Hepatocyte (in vitro differentiated cells): Measurements from ENCODE around the gene NDUFV2. TPM values are rescaled to one million over a fixed set of nuclear protein-coding genes. Genes with fewer than 3 reads are reported as not detected.

Experiments used
- DNase-seq: peaks from one replicate; pipeline ENCODE4 v3.0.0-alpha.2; 2016; ENCODE audit warnings: low spot score
- H2AFZ ChIP-seq: fragments of 200-600 bp; sonication (generic); 2 replicates; pipeline ENCODE4 v1.6.0; 2016; ENCODE audit warnings: antibody characterized with exemption, mild to moderate bottlenecking
- H3K27ac ChIP-seq: fragments of 200-600 bp; sonication (generic); 2 replicates; pipeline ENCODE4 v1.5.1; 2016; ENCODE audit warnings: mild to moderate bottlenecking
- H3K27me3 ChIP-seq: fragments of 200-600 bp; sonication (generic); 2 replicates; pipeline ENCODE4 v1.6.1; 2016
- H3K36me3 ChIP-seq: fragments of 200-600 bp; sonication (generic); replicated peaks from 2 replicates; pipeline ENCODE4 v1.5.1; 2016; ENCODE audit warnings: low read depth; ENCODE audit not compliant: insufficient read depth
- H3K4me1 ChIP-seq: fragments of 200-600 bp; sonication (generic); 2 replicates; pipeline ENCODE4 v1.5.1; 2016; ENCODE audit warnings: mild to moderate bottlenecking, moderate library complexity; ENCODE audit not compliant: insufficient read depth
- H3K4me2 ChIP-seq: fragments of 200-600 bp; sonication (generic); 2 replicates; pipeline ENCODE4 v1.6.0; 2016
- H3K4me3 ChIP-seq: fragments of 200-600 bp; sonication (generic); 2 replicates; pipeline ENCODE4 v1.5.1; 2016; ENCODE audit warnings: mild to moderate bottlenecking
- H3K79me2 ChIP-seq: fragments of 200-600 bp; sonication (generic); 2 replicates; pipeline ENCODE4 v1.6.0; 2017; ENCODE audit warnings: mild to moderate bottlenecking
- H3K9me2 ChIP-seq: fragments of 200-600 bp; sonication (generic); replicated peaks from 2 replicates; pipeline ENCODE4 v1.6.0; 2017; ENCODE audit warnings: mild to moderate bottlenecking; ENCODE audit not compliant: insufficient read depth
- H3K9me3 ChIP-seq: fragments of 200-600 bp; sonication (generic); 2 replicates; pipeline ENCODE4 v1.5.1; 2016; ENCODE audit warnings: low read depth, mild to moderate bottlenecking
- H4K20me1 ChIP-seq: fragments of 200-600 bp; sonication (generic); 2 replicates; pipeline ENCODE4 v1.6.0; 2016; ENCODE audit warnings: mild to moderate bottlenecking; ENCODE audit not compliant: insufficient read depth, poor library complexity, severe bottlenecking
- CTCF ChIP-seq: fragments of 200-600 bp; sonication (generic); IDR thresholded peaks from 2 replicates; pipeline ENCODE4 v1.5.1; 2016; ENCODE audit warnings: antibody characterized with exemption, mild to moderate bottlenecking; ENCODE audit not compliant: poor library complexity
- EZH2 ChIP-seq: fragments of 200-600 bp; sonication (generic); IDR thresholded peaks from 2 replicates; pipeline ENCODE4 v1.6.1; 2016; ENCODE audit warnings: antibody characterized with exemption, mild to moderate bottlenecking, borderline replicate concordance
- EZH2phosphoT487 ChIP-seq: fragments of 200-600 bp; sonication (generic); IDR thresholded peaks from one replicate; pipeline ENCODE4 v1.6.1; 2018; ENCODE audit warnings: antibody characterized with exemption, mild to moderate bottlenecking, low read depth, moderate library complexity; ENCODE audit not compliant: unreplicated experiment, severe bottlenecking
- whole genome bisulfite sequencing: methylation state at CpG from one replicate; pipeline ENCODE4 v1.1.6; 2016; ENCODE audit warnings: low lambda C conversion rate; ENCODE audit errors: missing lambda C conversion rate; 5-methylcytosine and 5-hydroxymethylcytosine counted together
- polyA plus RNA-seq: library from polyadenylated mRNA; unstranded; fragments of >200 nt; fragmentation: Nextera tagmentation; extraction: Ambion mirVana; gene quantifications from 2 replicates; pipeline ENCODE4 v1.2.1, GENCODE V29; 2016
- total RNA-seq: library from RNA; depleted of rRNA; stranded (reverse); fragments of >200 nt; gene quantifications from 2 replicates; pipeline ENCODE4 v1.2.3, GENCODE V29; 2014

NDUFV2 gene
- total and polyA plus RNA-seq, 2 experiments from 2014 or later: 178 to 238 TPM

GRCh38 chr18:9139400-9140039, 37.0 kb downstream of the NDUFV2 start:
- 90% methylated on average over 7 of the region's 7 CpGs for WGBS
- no peak for DNase-seq
- peaks cover 14% of the 10 kb centered on the region for H3K4me1 ChIP-seq

GRCh38 chr18:9140381-9140780, 37.9 kb downstream of the NDUFV2 start:
- H4K20me1 ChIP-seq: peaks cover 73% of the 10 kb centered on the region
- WGBS: 96% methylated on average over 2 of the region's 2 CpGs
- H3K4me3 ChIP-seq: no peak overlapping the region

More at GRCh38 chr18:9139400-9140039, 37.0 kb downstream of the NDUFV2 start:
- H3K27me3 ChIP-seq: no peaks in the 10 kb centered on the region
- H4K20me1 ChIP-seq: peaks cover 64% of the 10 kb centered on the region
- no peaks in the 10 kb centered on the region for H3K9me2 ChIP-seq
- H3K4me3 ChIP-seq: no peak overlapping the region
- no peak overlapping the region for H2AFZ ChIP-seq
- no peak overlapping the region for H3K27ac ChIP-seq
- peaks cover 74% of the 10 kb centered on the region for H3K79me2 ChIP-seq
- peak overlapping the region; percentile 89 for H3K4me2 ChIP-seq
- H3K36me3 ChIP-seq: no peaks in the 10 kb centered on the region
- TF ChIP-seq EZH2: no peak
- TF ChIP-seq CTCF: no peak
- TF ChIP-seq EZH2phosphoT487: no peak
- no peaks in the 10 kb centered on the region for H3K9me3 ChIP-seq

GRCh38 chr18:9140984-9141383, 38.5 kb downstream of the NDUFV2 start:
- Histone ChIP-seq H2AFZ (no peak overlapping the region), H3K9me3 (no peaks in the 10 kb centered on the region), H3K27ac (no peak overlapping the region), H3K9me2 (no peaks in the 10 kb centered on the region), H3K79me2 (peaks cover 82% of the 10 kb centered on the region), H3K4me1 (peaks cover 14% of the 10 kb centered on the region), H3K36me3 (no peaks in the 10 kb centered on the region), H4K20me1 (peaks cover 79% of the 10 kb centered on the region), H3K4me2 (no peak overlapping the region), H3K4me3 (no peak overlapping the region), H3K27me3 (no peaks in the 10 kb centered on the region)
- DNase-seq: no peak
- WGBS: 99% methylated on average over 2 of the region's 2 CpGs
- TF ChIP-seq EZH2: no peak
- no peak for TF ChIP-seq EZH2phosphoT487
- TF ChIP-seq CTCF: no peak

More at GRCh38 chr18:9140381-9140780, 37.9 kb downstream of the NDUFV2 start:
- H3K79me2 ChIP-seq: peaks cover 76% of the 10 kb centered on the region
- H3K27ac ChIP-seq: no peak overlapping the region
- no peaks in the 10 kb centered on the region for H3K36me3 ChIP-seq
- no peaks in the 10 kb centered on the region for H3K9me2 ChIP-seq
- H3K4me2 ChIP-seq: peak overlapping the region; percentile 89
- H2AFZ ChIP-seq: no peak overlapping the region
- no peaks in the 10 kb centered on the region for H3K27me3 ChIP-seq
- H3K9me3 ChIP-seq: no peaks in the 10 kb centered on the region
- TF ChIP-seq EZH2phosphoT487: no peak
- TF ChIP-seq EZH2: no peak
- TF ChIP-seq CTCF: no peak
- peaks cover 14% of the 10 kb centered on the region for H3K4me1 ChIP-seq
- DNase-seq: no peak
